ENCODE results near the gene CLTA.

CLTA gene

GRCh38 chr9:36188212-36188611, 2.5 kb upstream of the CLTA start:
- no peak for DNase-seq (ENCODE audit: low read depth)

- DNase-seq (ENCODE audit: low read depth), result peak; percentile 37
These were observed 745 bp upstream of the CLTA start for GRCh38 chr9:36189976-36190375.

- DNase-seq (ENCODE audit: low read depth), result peak; percentile 54
These were observed 547 bp downstream of the CLTA start for GRCh38 chr9:36191290-36191645.

GRCh38 chr9:36191686-36192085, 965 bp downstream of the CLTA start:
- DNase-seq (ENCODE audit: low read depth), result peak; percentile 26

- DNase-seq (ENCODE audit: low read depth), result no peak
These were observed 1.5 kb downstream of the CLTA start for GRCh38 chr9:36192196-36192595.

GRCh38 chr9:36193023-36193422, 2.3 kb downstream of the CLTA start:
- DNase-seq (ENCODE audit: low read depth), result no peak

GRCh38 chr9:36194326-36195000, 3.7 kb downstream of the CLTA start:
- DNase-seq (ENCODE audit: low read depth), result no peak

GRCh38 chr9:36204906-36205547, 14.3 kb downstream of the CLTA start:
- peak; percentile 42 for DNase-seq (ENCODE audit: low read depth)

GRCh38 chr9:36207016-36207415, 16.3 kb downstream of the CLTA start:
- peak; percentile 61 for DNase-seq (ENCODE audit: low read depth)

GRCh38 chr9:36207546-36208012, 16.9 kb downstream of the CLTA start:
- peak; percentile 38 for DNase-seq (ENCODE audit: low read depth)

- no peak for DNase-seq (ENCODE audit: low read depth)
These were observed 18.0 kb downstream of the CLTA start for GRCh38 chr9:36208521-36209253.

- no peak for DNase-seq (ENCODE audit: low read depth)
These were observed 20.0 kb downstream of the CLTA start for GRCh38 chr9:36210722-36211121.

GRCh38 chr9:36211510-36211909, 20.8 kb downstream of the CLTA start:
- no peak for DNase-seq (ENCODE audit: low read depth)

GRCh38 chr9:36213387-36213786, 22.7 kb downstream of the CLTA start:
- DNase-seq (ENCODE audit: low read depth), result no peak

GRCh38 chr9:36213989-36214388, 23.3 kb downstream of the CLTA start:
- DNase-seq (ENCODE audit: low read depth), result no peak

- DNase-seq (ENCODE audit: low read depth), result no peak
These were observed 23.9 kb downstream of the CLTA start for GRCh38 chr9:36214571-36214970.

- no peak for DNase-seq (ENCODE audit: low read depth)
These were observed 26.7 kb downstream of the CLTA start for GRCh38 chr9:36217256-36217968.

GRCh38 chr9:36218011-36218410, 27.3 kb downstream of the CLTA start:
- DNase-seq (ENCODE audit: low read depth), result no peak

GRCh38 chr9:36218411-36218901, 27.7 kb downstream of the CLTA start:
- no peak for DNase-seq (ENCODE audit: low read depth)

GRCh38 chr9:36221667-36222066, 30.9 kb downstream of the CLTA start:
- DNase-seq (ENCODE audit: low read depth), result no peak

- DNase-seq (ENCODE audit: low read depth), result peak; percentile 23
These were observed 31.7 kb downstream of the CLTA start for GRCh38 chr9:36222449-36222848.

GRCh38 chr9:36237230-36237629, 46.5 kb downstream of the CLTA start:
- no peak for DNase-seq (ENCODE audit: low read depth)

Data from ELR (cell line).